Ovary (tissue), 3 donors: ENCODE data around the gene SRD5A1.

Experiments
- CTCF ChIP-seq, 3 donors: fragments of 450-650 bp in 2 of 3; fragments of 200-600 bp in 1 of 3; IDR thresholded peaks; one replicate each; pipeline versions ENCODE4 v1.5.1 to v1.8.0; 2016 to 2022; ENCODE audit warnings: antibody characterized with exemption in 3 of 3, mild to moderate bottlenecking in 1 of 3
- POLR2A ChIP-seq: fragments of 450-650 bp; IDR thresholded peaks from one replicate; pipeline ENCODE4 v1.6.1; 2017; ENCODE audit warnings: antibody characterized with exemption, mild to moderate bottlenecking, moderate library complexity
- donor health status: DM: no; HTN: no; CAD: no.

DNA sequence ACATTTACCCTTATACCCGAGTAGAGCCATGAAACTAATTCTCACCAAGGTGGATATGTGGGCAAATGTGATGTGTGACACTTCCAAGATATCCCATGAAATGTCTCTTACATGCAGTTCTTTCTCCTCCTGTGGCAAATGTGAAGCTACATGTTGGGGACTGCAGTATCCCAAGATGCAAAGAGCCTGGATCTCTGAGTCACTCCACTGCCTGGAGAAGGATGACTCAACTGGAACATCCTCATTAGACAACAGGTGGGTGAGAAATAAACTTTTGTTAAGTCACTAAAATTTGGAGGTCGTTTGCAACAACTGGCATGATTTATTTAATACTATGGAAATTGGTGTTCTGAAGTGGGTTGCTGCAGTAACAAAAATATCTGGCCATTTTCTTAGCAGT is 43.5 kb downstream of the SRD5A1 start:
- TF ChIP-seq CTCF (IDR thresholded peaks at IDR 0.05) (no peak), POLR2A (no peak)
